GM23248 (cell line): ENCODE results near the gene PYY. TPM values are rescaled to one million over a fixed set of nuclear protein-coding genes. Genes with fewer than 3 reads are reported as not detected.
"Not testable (repeated sequence)": the region's sequence is repeated elsewhere in the genome, so short reads cannot be mapped to it uniquely, and the experiment has no call there.

ENCODE experiments used
- DNase-seq: peaks from one replicate; pipeline ENCODE4 v3.0.0-alpha.2; 2015
- H2AFZ ChIP-seq: fragments of 200-600 bp; sonication (generic); 2 replicates; pipeline ENCODE4 v1.6.1; 2016; ENCODE audit warnings: antibody characterized with exemption
- H3F3A ChIP-seq: fragments of 200-600 bp; sonication (generic); 2 replicates; pipeline ENCODE4 v1.6.1; 2016; ENCODE audit warnings: mild to moderate bottlenecking, antibody characterized with exemption, mixed run types; ENCODE audit not compliant: insufficient read depth
- H3K27ac ChIP-seq: fragments of 200-600 bp; sonication (generic); 2 replicates; pipeline ENCODE4 v1.5.1; 2016; ENCODE audit warnings: mild to moderate bottlenecking
- H3K27me3 ChIP-seq: fragments of 200-600 bp; sonication (generic); replicated peaks from 2 replicates; pipeline ENCODE4 v1.6.1; 2016; ENCODE audit warnings: mild to moderate bottlenecking; ENCODE audit not compliant: insufficient read depth
- H3K36me3 ChIP-seq: fragments of 200-600 bp; sonication (generic); 2 replicates; pipeline ENCODE4 v1.6.1; 2016; ENCODE audit warnings: low read depth, mild to moderate bottlenecking
- H3K4me1 ChIP-seq: fragments of 200-600 bp; sonication (generic); 2 replicates; pipeline ENCODE4 v1.6.1; 2016; ENCODE audit warnings: mild to moderate bottlenecking; ENCODE audit not compliant: insufficient read depth
- H3K4me2 ChIP-seq: fragments of 200-600 bp; sonication (generic); one replicate; pipeline ENCODE4 v1.6.1; 2016; ENCODE audit warnings: mild to moderate bottlenecking; ENCODE audit not compliant: unreplicated experiment
- H3K4me3 ChIP-seq: fragments of 200-600 bp; sonication (generic); 2 replicates; pipeline ENCODE4 v1.5.1; 2016; ENCODE audit warnings: mild to moderate bottlenecking
- H3K79me2 ChIP-seq: fragments of 200-600 bp; sonication (generic); 2 replicates; pipeline ENCODE4 v1.6.1; 2016; ENCODE audit warnings: mild to moderate bottlenecking; ENCODE audit not compliant: insufficient read depth
- H3K9ac ChIP-seq: fragments of 200-600 bp; sonication (generic); 2 replicates; pipeline ENCODE4 v1.6.1; 2016; ENCODE audit warnings: mild to moderate bottlenecking
- H3K9me2 ChIP-seq: fragments of 200-600 bp; sonication (generic); 2 replicates; pipeline ENCODE4 v1.6.1; 2016; ENCODE audit warnings: mixed run types, mild to moderate bottlenecking, moderate library complexity; ENCODE audit not compliant: insufficient read depth
- H3K9me3 ChIP-seq: fragments of 200-600 bp; sonication (generic); one replicate; pipeline ENCODE4 v1.6.1; 2017; ENCODE audit warnings: low read depth
- H4K20me1 ChIP-seq: fragments of 200-600 bp; sonication (generic); 2 replicates; pipeline ENCODE4 v1.6.0; 2016; ENCODE audit not compliant: insufficient read depth
- EZH2 ChIP-seq: fragments of 200-600 bp; sonication (generic); IDR thresholded peaks from 2 replicates; pipeline ENCODE4 v1.6.1; 2018; ENCODE audit warnings: antibody characterized with exemption, mild to moderate bottlenecking; ENCODE audit not compliant: insufficient read depth, poor library complexity, severe bottlenecking
- EZH2phosphoT487 ChIP-seq: fragments of 200-600 bp; sonication (generic); IDR thresholded peaks from 2 replicates; pipeline ENCODE4 v1.6.1; 2018; ENCODE audit warnings: antibody characterized with exemption, moderate library complexity, mild to moderate bottlenecking, low read depth; ENCODE audit not compliant: insufficient read depth
- WGBS, 2 experiments: methylation state at CpG; one replicate each; pipeline ENCODE4 v1.1.6; 2015 to 2017; ENCODE audit warnings: low lambda C conversion rate in 2 of 2, low coverage in 1 of 2; ENCODE audit errors: missing lambda C conversion rate in 2 of 2; 5-methylcytosine and 5-hydroxymethylcytosine counted together
- in situ Hi-C: fragments of 300-500 bp; cut with MboI; formaldehyde crosslinking; loops from 2 replicates; pipeline ENCODE4 v1.15.0; 2020
- polyA plus RNA-seq: library from polyadenylated mRNA; unstranded; fragments of >200 nt; fragmentation: Nextera tagmentation; extraction: Ambion mirVana; gene quantifications from 2 replicates; pipeline ENCODE4 v1.2.1, GENCODE V29; 2016
- total RNA-seq: library from RNA; depleted of rRNA; stranded (reverse); fragments of >200 nt; shearing (Covaris generic); gene quantifications from 2 replicates; pipeline ENCODE4 v1.2.3, GENCODE V29; 2014

The PYY gene
- total and polyA plus RNA-seq, 2 experiments from 2014 or later = not detected

DNA sequence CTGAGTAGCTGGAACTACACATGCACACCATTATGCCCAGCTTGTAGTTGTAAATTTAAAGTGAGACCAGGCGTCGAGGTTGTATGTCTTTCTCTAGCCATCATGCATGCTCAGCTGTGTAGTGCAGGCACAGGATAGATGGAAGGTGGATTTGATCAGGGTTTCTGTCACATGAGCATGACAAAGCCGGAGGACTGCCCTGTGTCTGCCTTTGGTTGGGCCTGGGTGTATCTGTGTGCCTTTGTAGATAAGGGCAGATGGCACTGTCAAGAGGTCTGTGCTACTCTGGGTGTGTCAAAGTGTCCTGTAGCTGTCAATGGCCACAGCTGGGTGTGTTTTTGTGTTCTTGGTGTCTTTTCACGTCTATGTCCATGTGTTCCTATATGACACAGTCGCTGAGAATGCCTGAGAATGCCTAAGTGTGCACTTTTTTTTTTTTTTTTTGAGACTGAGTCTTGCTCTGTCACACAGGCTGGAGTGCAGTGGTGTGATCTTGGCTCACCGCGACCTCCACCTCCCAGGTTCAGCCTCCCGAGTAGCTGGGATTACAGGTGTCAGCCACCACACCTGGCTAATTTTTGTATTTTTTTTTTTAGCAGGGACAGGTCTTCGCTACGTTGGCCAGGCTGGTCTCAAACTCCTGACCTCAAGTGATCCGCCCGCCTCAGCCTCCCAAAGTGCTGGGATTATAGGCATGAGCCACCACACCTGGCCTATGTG, 46.6 kb upstream of the PYY start:
- in situ Hi-C loops = no loop called here
- DNase-seq = peak; percentile 46
- H3F3A ChIP-seq = peaks cover 12% of the 10 kb centered on the region

DNA sequence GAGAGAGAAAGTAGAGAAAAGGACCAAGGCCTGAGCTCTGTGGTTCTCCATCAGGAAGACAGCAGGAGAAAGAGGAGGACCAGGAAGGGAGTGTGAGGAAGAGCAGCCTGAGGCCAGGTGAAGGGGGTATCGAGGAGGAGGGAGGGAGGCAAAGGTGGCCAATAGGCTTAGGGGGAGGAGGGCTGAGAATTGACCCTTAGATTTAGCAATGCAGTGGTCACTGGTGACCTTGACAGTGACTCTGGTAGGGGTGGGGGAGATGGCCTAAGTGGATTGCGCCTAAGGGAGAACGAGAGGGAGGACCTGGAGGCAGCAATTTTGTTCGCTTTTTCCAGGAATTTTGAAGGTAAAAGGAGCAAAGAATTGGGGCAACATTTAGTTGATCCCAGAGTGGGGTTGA, 45.3 kb upstream of the PYY start:
- Histone ChIP-seq H4K20me1 (no peaks in the 10 kb centered on the region), H3K9me2 (no peaks in the 10 kb centered on the region), H3K36me3 (no peaks in the 10 kb centered on the region), H3K79me2 (no peaks in the 10 kb centered on the region), H3K9ac (no peak overlapping the region), H3K27me3 (no peaks in the 10 kb centered on the region), H3K4me1 (peaks cover 10% of the 10 kb centered on the region), H3F3A (peaks cover 12% of the 10 kb centered on the region), H3K27ac (0 out of 2 replicates have a peak overlapping the region, but pooled peaks have one; percentile 13), H3K4me2 (no peak overlapping the region), H3K4me3 (no peak overlapping the region), H2AFZ (no peak overlapping the region), H3K9me3 (no peaks in the 10 kb centered on the region)
- DNase-seq = no peak
- WGBS, 2 experiments = 81 to 89% methylated on average over 4 of the region's 4 CpGs
- in situ Hi-C loops = no loop called here
- TF ChIP-seq EZH2phosphoT487 = no peak
- no peak for TF ChIP-seq EZH2

More for the DNA sequence above, 46.6 kb upstream of the PYY start:
- H3K9me3 ChIP-seq = no peaks in the 10 kb centered on the region
- no peaks in the 10 kb centered on the region for H3K36me3 ChIP-seq
- 69 to 81% methylated on average over 11 to 12 of the region's 12 CpGs for WGBS, 2 experiments
- peaks cover 10% of the 10 kb centered on the region for H3K4me1 ChIP-seq
- H3K27ac ChIP-seq = no peak overlapping the region
- no peak overlapping the region for H3K9ac ChIP-seq
- H3K4me2 ChIP-seq = no peak overlapping the region
- no peak overlapping the region for H2AFZ ChIP-seq
- no peaks in the 10 kb centered on the region for H3K9me2 ChIP-seq
- no peak overlapping the region for H3K4me3 ChIP-seq
- no peaks in the 10 kb centered on the region for H4K20me1 ChIP-seq
- TF ChIP-seq EZH2phosphoT487 (no peak), EZH2 (no peak)
- no peaks in the 10 kb centered on the region for H3K27me3 ChIP-seq
- no peaks in the 10 kb centered on the region for H3K79me2 ChIP-seq

DNA sequence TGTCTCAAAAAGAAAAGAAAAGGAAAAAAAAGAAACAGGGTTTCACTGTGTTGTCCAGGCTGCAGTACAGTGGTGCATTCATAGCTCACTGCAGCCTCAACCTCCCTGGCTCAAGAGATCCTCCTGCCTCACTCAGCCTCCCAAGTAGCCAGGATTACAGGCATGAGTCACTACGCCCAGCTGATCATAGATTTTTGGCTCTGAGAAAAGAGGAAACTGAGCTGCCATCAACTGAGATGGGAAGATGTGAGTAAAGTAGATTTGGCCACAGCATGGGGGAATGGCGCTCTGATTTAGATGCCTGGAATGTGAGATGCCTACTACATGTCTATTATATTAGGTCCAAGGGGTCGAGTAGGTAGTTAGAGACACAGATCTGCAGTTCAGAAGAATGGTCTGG, 44.8 kb upstream of the PYY start:
- no peak overlapping the region for H3K4me2 ChIP-seq
- H3F3A ChIP-seq = peaks cover 12% of the 10 kb centered on the region
- peak; percentile 71 for DNase-seq
- in situ Hi-C loops = no loop called here
- no peak overlapping the region for H3K9ac ChIP-seq
- TF ChIP-seq EZH2phosphoT487 = no peak
- no peak for TF ChIP-seq EZH2
- no peaks in the 10 kb centered on the region for H3K9me3 ChIP-seq
- H3K27ac ChIP-seq = 0 out of 2 replicates have a peak overlapping the region, but pooled peaks have one; percentile 13
- H3K9me2 ChIP-seq = no peaks in the 10 kb centered on the region
- no peak overlapping the region for H3K4me3 ChIP-seq
- no peaks in the 10 kb centered on the region for H3K79me2 ChIP-seq
- no peak overlapping the region for H2AFZ ChIP-seq
- WGBS, 2 experiments = 20 to 26% methylated on average over 3 of the region's 3 CpGs
- peaks cover 10% of the 10 kb centered on the region for H3K4me1 ChIP-seq
- no peaks in the 10 kb centered on the region for H4K20me1 ChIP-seq
- no peaks in the 10 kb centered on the region for H3K27me3 ChIP-seq
- H3K36me3 ChIP-seq = no peaks in the 10 kb centered on the region

DNA sequence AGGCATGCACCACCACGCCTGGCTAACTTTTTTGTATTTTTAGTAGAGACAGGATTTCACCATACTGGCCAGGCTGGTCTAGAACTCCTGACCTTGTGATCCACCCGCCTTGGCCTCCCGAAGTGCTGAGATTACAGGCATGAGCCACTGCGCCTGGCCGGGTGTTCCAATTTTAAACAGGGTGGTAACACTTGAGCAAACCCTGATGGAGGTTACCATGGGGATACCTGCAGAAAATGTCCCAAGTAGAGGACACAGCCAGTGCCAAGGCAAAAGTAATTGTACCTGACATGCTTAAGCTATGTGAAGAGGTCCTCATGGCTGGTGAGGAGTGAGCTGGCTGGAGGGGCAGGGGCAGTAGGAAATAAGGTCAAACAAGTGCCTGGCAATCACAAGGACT, 43.4 kb upstream of the PYY start:
- H3K79me2 ChIP-seq, H2AFZ ChIP-seq, H3K27ac ChIP-seq, in situ Hi-C loops, H3K4me2 ChIP-seq, H3K36me3 ChIP-seq, H3K27me3 ChIP-seq, H3K4me3 ChIP-seq, H4K20me1 ChIP-seq, H3K9me2 ChIP-seq, H3K9me3 ChIP-seq, H3K4me1 ChIP-seq, DNase-seq, H3K9ac ChIP-seq: not testable (repeated sequence)
- peaks cover 12% of the 10 kb centered on the region for H3F3A ChIP-seq
- 94 to 95% methylated on average over 5 of the region's 5 CpGs for WGBS, 2 experiments
